ENCODE measurements around the gene ZNF264.
A peak's percentile ranks its signal among the peaks of the same experiment; 100 is the strongest.
"Not testable (repeated sequence)": the region's sequence is repeated elsewhere in the genome, so short reads cannot be mapped to it uniquely, and the experiment has no call there.

The ZNF264 gene

DNA sequence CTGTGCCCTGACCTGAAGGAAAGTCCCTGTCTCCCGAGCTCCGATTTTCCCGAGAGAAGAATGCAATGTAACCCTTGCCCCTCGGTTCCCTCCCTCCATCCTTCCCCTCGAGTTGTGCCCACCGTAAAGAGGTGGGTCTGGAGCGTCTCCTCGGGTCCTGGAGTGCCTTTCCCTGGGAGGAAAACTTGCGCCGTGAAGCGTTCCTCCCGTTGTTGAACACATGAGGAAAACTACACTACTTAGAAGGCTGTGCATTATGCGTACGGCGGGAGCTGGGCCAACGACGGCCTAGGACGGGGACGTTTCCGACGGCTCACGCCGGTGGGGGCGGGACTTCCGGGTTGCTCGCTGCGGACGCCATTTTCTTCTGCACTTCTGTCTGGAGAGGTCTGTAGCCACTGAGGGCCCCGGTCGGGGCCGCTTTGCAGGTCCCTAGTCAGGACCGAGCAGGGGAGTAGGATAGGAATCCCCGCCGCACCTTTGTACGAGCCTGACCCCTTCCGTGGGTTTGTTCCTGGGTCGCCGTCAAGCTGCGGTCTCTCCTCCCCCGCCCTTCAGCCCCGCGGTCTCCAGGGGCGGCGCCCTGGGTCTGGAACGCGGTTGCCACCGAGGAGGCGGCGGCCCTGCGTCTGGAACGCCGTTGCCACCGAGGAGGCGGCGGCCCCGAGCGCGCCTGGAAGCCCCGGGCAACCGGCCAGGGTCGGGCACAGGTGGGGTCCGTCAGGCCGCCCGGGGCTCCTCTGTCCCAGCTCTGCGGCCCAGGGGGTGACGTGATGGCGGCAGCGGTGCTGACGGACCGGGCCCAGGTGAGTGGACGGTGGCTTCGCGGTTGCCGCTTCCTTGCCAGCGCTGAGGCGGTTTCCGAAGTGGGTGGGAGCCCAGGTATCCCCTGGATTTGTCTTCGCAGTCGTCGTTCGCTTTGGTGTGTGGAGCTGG is at the start of gene ZNF264:
ZNF264 (plus strand) TSS at position 360 of the 936 bp plus-strand sequence; CDS start at position 774, 414 bp downstream.
- DNase-seq: peak; percentile 67

DNA sequence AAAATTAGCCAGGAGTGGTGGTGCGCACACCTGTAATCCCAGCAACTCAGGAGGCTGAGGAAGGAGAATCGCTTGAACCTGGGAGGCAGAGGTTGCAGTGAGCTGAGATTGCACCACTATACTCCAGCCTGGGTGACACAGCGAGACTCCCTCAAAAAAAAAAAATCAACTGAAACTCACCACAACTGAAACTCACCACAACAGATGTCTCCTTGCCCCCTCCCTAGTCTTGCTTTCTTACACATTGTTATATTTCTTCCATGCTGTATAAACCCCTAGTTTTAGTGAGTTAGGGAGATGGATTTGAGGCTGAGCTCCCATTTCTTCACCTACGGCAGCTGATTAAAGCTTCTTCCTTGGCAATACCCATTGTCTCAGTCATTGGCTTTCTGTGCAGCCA is 49.6 kb upstream of the ZNF264 start:
- DNase-seq: no peak

DNA sequence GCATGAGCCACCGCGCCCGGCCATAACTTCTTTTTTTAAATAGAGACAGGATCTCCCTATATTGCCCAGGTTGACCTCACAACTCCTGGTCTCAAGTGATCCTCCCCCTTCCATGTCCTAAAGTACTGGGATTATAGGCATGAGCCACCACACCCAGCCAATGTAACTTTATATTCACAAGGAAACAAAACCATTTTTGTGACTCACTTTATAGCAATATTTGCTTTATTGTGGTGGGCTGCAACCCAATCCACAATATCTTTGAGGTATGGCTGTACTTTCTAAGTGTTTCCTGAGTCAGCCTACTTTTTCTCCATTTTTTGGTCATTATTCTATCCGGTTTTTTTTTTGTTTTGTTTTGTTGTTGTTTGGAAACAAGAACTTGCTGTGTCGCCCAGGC is 38.4 kb upstream of the ZNF264 start:
- DNase-seq: no peak

DNA sequence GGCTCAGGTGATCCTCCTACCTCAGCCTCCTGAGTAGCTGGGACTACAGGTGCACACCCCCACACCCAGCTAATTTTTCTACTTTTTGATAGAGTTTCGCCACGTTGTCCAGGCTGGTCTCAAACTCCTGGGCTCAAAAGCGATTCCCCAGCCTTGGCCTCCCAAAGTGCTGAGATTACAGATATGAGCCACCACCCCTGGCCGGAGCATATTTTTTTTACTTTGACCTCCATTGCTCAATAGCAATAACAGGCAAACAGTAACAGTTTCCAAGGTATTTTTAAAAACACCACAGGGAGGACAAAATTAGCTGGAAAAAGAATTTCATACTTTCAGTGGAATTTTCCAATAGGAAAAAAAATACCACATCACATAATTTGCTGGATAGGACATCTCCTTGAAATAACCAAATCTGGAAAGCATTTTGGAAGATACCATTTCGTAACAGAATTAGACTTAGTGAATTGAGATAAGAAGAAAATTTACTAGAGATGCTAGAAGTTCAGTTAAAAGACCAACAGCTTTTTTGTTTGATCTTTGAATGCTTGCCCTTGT is 29.2 kb upstream of the ZNF264 start:
- DNase-seq: no peak

DNA sequence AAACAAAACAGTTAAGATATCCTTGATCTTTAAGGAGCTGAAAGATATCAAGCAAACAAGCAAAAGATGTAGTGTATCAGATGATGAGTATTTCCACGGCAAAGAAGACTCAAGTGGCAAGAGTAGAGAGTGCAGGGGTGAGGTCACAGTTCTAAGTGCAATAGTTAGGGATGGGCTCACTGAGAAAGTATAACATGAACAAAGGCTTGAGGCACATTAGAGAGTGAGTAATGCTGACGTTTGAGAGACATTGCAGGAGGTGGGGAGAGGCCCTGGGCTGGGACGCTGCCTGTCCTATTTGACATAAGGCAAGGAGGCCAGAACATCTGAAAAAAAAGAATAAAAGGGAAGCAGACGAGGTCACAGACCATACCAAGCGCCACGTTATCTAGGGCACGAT is 25.5 kb upstream of the ZNF264 start:
- no peak for DNase-seq

DNA sequence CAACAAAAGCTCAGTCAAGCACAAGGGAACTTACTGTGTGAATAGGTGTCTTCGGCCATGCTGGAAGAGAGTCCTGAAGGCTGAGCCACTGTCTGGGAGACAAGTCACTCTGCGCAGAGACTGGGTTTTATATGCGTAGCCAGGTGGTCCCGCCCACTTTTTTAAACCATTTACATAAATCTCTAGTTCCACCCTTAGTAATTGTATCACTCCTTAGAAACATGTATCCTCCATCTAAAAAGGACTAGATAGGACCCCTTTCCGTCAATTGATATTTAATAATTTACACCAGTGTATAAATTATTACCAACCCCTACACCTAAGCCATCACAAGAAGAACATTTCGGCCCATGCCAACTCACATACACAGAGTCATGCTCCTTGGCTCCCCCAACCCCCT is 23.9 kb upstream of the ZNF264 start, which contains the start of gene DUXA:
DUXA (minus strand) TSS at position 101 of the 400 bp plus-strand sequence; CDS start at position 59, 42 bp downstream.
- no peak for DNase-seq

DNA sequence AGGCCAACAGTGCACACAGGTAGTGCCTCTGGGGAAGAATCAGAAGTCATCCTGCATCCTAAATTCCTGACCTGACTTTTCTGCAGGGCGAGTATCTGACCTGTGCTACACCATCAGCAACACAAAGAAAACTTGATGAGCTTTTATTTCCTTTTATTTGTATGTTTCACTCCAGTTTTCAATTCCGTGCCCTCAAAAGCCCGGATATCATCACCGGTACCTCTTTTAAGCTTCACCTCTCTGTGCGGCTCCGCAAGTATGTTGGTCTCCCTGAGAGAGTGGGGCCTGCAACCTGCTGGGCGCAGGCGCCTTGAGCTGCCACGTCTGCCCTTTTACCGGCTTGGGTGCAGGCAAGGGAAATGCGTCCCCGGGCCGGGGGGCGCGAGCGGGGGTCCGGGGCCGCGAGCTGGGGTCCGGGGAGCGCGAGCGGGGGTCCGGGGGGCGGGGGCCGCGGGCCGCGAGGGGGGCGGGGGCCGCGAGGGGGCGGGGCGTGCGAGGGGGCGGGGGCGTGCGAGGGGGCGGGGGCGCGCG is 19.7 kb upstream of the ZNF264 start:
- no peak for DNase-seq

DNA sequence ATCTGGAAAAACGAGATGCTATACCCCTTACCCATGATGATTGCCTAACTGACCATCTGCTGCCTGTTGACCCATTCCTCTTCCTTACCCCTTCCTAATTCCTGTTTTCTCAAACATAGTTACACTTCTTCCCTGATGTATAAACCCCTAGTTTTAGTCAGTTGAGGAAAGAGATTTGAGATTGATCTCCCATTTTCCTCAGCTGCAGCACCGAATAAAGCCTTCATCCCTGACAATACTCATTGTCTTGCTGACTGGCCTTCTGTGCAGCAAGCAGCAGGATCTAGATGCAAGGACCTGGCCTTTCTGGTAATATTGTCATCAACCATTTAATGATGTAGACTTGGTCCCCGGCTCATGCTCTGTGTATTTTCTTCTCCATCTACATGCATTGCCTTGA is 999 bp upstream of the ZNF264 start:
- DNase-seq: no peak

DNA sequence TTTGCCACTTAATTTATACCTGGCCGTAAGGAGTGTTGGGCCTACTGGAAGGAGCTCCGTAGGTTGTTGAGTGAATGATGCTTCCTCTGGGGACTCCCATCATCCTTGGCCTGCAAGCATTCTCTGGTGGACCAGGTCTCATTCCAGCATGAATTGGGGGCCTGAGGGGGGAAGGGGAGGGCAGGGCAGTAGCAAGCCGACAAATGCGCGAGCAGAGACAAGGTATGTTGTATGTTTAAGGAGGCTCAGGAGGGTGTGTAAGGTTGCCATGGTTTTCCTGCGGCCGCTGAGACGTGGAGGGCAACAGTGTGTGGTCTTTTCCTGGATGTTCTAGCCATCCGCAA is 749 bp downstream of the ZNF264 start:
- DNase-seq: no peak

DNA sequence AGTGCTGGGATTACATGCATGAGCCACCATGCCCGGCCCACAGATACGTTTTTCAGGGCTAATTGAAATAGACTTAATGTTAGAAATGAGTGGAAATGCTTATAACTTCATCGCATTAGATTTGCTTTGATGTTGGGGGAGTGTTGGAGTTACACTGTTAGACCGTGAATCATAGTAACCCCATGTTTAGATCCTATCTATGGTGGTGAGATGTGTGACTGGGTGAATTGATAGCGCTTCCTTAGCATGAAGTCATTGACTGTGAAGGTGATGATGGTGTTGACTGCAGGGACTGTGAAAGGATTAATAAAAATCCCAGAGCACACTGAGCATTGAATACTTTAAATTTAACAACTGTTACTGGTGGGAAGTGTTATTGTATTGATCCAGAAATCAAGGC is 1.7 kb downstream of the ZNF264 start:
- no peak for DNase-seq

DNA sequence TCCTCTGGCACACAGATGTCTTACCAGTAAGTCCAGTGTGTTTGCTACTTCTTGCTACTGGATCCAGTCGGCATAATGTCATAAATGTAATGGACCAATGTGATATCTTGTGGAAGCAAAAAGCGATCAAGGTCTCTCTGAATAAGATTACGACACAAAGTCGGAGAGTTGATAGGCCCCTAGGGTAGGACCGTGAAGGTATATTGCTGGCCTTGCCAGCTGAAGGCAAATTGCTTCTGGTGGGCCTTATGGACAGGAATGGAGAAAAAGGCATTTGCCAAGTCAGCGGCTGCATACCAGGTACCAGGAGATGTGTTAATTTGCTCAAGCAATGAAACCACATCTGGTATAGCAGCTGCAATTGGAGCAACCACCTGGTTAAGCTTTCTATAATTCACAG is 6.6 kb downstream of the ZNF264 start:
- not testable (repeated sequence) for DNase-seq

DNA sequence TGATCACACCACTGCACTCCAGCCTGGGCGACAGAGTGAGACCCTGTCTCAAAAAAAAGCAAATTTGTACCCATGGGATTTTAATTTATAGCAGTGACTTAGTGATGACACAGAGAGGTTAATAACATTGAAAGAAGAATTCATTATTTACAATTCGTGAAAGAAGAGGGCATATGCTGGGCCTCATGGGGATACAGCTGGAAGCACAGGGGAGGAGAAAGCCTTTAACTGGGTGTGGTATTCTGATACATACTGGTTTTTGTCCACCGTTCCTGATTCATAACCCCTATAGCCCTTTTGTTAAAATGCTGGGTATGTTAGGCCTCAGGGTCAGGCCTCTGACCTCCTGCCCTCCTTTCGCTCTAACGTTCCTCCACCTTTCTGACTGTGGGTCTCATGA is 10.9 kb downstream of the ZNF264 start:
- DNase-seq: no peak

DNA sequence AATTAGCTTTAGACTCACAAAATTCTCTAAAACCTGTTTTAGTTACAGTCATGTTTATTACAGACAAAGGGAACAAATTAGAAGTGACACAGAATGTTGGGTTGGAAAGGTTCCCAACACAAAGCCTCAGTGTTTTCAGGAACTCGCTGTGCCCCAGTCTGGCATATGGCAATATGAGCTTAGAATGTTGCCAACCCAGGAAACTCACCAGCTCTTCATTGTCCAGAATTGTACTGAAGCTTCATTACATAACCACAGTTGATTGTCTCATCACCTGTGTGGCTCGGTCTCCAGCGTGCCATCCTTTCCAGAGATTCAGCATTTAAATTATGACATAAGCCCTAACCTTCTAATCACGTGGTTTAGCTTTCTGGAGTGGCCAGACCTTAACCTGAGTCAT is 19.1 kb downstream of the ZNF264 start:
- DNase-seq: no peak

DNA sequence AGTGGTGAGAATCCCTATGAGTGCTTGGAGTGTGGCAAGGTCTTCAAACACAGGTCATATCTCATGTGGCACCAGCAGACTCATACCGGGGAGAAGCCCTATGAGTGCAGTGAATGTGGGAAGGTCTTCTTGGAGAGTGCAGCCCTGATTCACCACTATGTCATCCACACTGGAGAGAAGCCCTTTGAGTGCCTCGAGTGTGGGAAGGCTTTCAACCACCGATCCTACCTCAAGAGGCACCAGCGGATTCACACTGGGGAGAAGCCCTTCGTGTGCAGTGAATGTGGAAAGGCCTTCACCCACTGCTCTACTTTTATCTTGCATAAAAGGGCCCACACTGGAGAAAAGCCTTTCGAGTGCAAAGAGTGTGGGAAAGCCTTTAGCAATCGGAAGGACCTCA is 20.8 kb downstream of the ZNF264 start:
- DNase-seq: no peak

DNA sequence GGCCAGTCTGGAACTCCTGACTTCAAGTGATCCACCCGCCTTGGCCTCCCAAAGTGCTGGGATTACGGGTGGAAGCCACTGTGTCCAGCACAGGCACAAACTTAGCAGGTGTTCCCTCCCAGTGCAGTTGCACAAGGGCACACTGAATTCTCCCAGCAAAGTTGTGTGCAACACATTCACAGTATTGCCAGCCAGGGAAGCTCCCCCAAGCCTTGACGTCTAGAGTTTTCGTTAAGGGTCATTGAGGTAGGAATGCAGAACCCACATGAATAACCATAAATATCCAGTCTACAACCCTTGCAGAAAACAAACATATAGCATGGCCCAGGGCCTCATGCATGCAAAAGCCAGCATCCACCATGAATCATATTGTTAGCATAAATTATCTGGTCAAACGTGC is 36.2 kb downstream of the ZNF264 start:
- no peak for DNase-seq

DNA sequence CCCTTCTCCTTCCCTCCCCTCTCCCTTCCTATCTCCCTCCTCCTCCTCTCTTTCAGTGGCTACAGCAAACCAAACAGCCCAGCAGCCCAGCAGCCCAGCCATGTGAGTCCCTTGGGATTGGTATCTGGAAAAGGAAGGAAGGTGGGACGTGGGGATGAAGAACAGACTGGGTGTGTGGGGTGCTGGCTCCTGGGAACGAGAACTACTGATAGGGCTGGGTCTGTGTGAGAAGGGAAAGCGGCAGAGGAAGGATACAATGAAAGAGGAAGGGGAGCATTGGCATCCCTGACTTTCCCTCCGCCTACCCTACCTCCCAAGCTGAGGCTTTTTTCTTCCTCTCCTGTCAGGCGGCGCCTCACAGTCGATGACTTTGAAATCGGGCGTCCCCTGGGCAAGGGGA is 40.4 kb downstream of the ZNF264 start:
- DNase-seq: no peak

DNA sequence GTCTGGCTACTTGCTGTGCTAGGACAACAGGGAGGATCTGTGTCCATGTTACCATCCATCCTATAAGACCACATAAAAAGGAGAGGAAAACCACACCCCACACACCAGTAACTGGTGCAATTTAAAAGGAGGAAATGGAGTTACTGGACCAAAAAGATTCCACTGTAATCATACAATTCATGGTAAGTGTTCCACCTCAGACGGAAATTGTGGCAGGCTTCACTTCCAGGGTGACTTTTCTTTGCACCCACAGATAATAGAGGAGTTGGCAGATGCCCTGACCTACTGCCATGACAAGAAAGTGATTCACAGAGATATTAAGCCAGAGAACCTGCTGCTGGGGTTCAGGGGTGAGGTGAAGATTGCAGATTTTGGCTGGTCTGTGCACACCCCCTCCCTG is 41.9 kb downstream of the ZNF264 start:
- no peak for DNase-seq

DNA sequence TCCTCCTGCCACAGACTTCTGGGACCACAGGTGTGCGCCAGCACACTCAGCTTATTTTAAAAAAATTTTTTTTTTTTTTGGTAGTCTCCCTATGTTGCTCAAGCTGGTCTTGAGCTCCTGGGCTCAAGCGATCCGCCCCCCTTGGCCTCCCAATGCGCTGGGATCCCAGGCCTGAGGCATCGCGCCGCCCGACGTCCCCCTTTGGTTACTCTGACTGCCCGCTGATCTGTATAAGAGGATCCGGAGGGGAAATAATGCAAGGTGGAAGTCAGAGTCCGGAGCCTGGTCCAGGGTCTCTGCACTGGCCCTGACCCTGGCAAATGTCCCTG is 48.6 kb downstream of the ZNF264 start:
- no peak for DNase-seq

DNA sequence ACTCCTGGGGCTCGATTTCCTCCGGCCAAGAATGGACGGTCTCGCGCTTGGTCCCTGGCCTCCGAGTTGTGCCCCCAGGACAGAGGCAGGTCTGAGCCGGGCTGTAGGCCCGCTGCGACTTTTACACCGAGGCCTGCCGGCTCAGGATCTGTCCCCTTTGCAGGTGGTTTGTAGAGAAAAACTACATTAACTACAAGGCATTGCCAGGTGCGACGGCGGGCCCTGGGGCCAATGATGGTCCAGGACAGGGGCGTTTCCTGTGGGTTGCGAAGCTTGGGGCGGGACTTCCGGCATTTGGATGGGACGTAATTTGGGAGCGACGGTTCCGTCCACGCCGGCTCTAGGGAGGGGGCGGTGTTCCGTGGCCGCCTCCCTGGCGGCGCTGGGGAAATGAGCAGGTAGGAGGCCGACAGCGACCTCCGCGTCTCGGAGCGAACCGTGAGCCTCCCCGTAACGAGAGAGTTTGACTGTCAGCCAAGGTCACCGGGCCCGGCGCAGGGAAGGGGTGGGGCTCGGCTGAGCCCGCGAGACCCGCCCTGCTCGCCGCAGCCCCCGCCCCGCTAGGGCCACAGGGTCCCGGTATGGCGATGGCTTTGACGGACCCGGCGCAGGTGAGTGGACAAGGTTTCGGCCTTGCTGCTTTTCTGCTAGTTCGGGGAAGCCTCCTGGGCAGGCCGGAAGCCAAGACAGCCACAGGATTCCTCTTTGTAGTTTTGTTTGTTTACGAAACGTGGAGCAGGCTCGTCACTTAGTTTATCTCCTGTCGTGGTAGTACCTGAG is 49.2 kb downstream of the ZNF264 start, which contains the start of gene ZNF805:
ZNF805 (plus strand) TSS at position 322 of the 780 bp plus-strand sequence; CDS start at position 582, 260 bp downstream.
- peak; percentile 79 for DNase-seq

DNA sequence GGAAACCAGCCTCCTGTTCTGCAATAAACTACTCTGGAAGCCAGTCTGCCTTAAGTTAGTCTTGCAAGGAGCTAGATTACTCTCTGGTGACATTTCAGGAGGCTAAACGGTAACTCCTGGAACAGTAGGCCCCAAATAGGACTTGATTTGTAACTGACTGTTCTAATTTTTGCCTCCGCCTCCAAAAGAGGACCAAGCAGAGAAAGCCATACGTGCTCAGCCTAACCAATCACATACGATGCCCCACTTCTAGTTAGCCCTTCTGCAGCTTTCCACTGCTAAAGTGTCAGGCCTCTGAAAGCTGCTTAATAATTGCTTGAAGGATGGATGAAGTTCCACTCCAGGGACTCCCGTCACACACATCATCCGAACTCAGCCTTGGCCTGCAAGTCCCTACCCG is 49.9 kb downstream of the ZNF264 start:
- no peak for DNase-seq

DNA sequence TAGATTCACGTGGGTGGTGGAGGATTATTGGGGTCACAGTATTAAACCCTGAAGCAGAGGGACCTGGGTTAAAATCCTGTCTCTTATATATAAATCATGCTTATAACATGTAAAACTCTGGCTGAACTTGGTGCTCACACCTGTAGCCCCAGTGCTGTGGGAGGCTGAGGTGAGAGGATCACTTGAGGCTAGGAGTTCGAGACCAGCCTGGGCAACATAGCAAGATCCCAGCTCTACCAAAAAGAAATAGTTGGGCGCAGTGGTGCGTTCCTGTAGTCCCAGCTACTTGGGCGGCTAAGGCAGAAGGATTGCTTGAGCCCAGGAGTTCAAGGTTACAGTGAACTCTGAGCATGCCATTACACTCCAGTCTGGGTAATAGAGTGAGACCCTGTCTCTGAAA is 51.5 kb downstream of the ZNF264 start:
- DNase-seq: no peak

DNA sequence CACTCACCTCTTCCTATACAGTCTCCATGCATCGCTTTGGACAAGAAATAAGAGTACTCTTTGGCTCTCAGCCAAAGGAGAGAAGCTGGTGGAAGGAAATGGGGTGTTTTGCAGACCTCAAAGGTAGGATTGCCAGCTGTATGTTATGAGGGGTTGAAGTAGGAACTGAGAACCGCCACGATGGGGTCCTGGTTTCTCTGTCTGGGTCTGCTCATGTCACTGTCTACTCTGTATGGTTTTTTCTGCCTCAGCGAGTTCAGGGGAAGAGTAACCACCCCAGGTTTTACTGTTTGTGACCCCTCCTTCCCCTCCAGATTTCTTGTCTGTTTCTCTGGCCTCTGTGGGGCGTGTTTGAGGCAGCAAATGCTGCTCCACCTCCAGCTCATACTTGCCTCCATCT is 53.2 kb downstream of the ZNF264 start:
- DNase-seq: no peak

DNA sequence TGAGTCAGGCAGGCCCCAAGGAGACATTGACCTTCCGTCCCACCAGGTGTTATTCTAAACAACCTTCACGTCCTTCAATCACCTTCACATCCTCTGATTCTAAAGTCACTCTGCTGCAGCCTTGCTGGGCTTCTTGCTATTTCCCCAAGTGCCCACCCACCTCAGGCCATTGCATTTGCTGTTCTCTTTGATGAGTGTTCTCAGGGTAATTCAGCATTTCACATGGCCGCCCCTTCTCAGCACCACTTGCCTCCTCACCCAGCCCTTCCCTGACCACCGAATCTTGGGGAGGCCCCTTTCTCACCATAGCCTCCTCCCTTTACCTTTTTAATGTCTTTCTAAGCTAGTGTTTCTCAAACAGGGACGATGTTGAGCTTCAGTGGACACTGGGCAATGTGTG is 53.8 kb downstream of the ZNF264 start:
- DNase-seq: no peak

DNA sequence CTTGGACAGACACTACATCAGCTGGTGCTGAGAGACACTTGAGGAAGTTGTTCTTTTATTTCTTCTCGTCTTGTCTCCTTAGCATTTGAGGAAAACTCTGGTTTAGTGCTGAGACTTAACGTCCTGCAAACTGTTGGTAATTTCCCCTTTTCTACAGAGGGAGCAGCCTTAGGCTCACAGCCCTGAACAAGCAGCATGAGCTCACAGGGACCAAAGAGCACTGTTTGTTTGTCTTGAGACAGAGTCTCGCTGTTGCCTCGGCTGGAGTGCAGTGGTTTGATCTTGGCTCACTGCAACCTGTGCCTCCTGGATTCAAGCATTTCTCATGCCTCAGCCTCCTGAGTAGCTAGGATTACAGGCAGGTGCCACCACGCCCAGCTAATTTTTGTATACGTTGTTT is 54.7 kb downstream of the ZNF264 start:
- DNase-seq: no peak

Data from DMS79 (cell line).